K562 (cell line): ENCODE results near the gene HDLBP.

ENCODE experiments used
- CTCF ChIP-seq, 3 experiments: IDR thresholded peaks in 2 of 3; conservative IDR thresholded peaks in 1 of 3; 2 replicates each; pipeline ENCODE4 v1.5.1; 2011 to 2012; ENCODE audit warnings: low read length in 3 of 3, mild to moderate bottlenecking in 3 of 3, control low read depth in 2 of 3, improper control_type of control experiment in 1 of 3, inconsistent platforms in 1 of 3, low read depth in 1 of 3, mixed read lengths in 1 of 3, moderate library complexity in 1 of 3; ENCODE audit not compliant: insufficient read depth in 2 of 3
- GABPA ChIP-seq: fragments of 200-800 bp; sonication (Bioruptor generic); conservative IDR thresholded peaks from 2 replicates; pipeline ENCODE4 v1.6.1; 2016; ENCODE audit warnings: low read depth, missing genetic modification characterization, missing compliant biosample characterization
- HMGXB4 ChIP-seq: sonication (generic); formaldehyde crosslinking; IDR thresholded peaks from 2 replicates; pipeline ENCODE4 v1.8.1; 2023; ENCODE audit warnings: mild to moderate bottlenecking, missing genetic modification reagents
- HSF4 ChIP-seq: fragments of 250-450 bp; sonication (Bioruptor Pico); IDR thresholded peaks from 2 replicates; pipeline ENCODE4 v2.1.2; 2022; ENCODE audit warnings: mild to moderate bottlenecking, moderate library complexity, borderline replicate concordance
- JUND ChIP-seq, 2 experiments: IDR thresholded peaks; 2 replicates in 1 of 2; 3 replicates in 1 of 2; pipeline ENCODE4 v1.6.1; 2011; ENCODE audit warnings: borderline replicate concordance in 2 of 2, low read depth in 2 of 2, low read length in 2 of 2, improper control_type of control experiment in 1 of 2, missing biosample characterization in 1 of 2, missing genetic modification characterization in 1 of 2, missing genetic modification reagents in 1 of 2
- POLR2AphosphoS5 ChIP-seq: IDR thresholded peaks from 2 replicates; pipeline ENCODE4 v1.6.1; 2011; ENCODE audit warnings: mild to moderate bottlenecking, low read depth, low read length, moderate library complexity; ENCODE audit not compliant: control insufficient read depth, insufficient read depth
- SMAD2 ChIP-seq: fragments of 150-350 bp; IDR thresholded peaks from 2 replicates; pipeline ENCODE4 v1.6.1; 2014; ENCODE audit warnings: low read depth, mild to moderate bottlenecking, low read length
- TEAD1 ChIP-seq, 2 experiments: fragments of 450-650 bp in 1 of 2; sonication (generic) in 1 of 2; formaldehyde crosslinking; IDR thresholded peaks; 2 replicates each; pipeline versions ENCODE4 v1.4.0 to v1.8.0; 2020 to 2022; ENCODE audit warnings: mild to moderate bottlenecking in 2 of 2, missing genetic modification reagents in 1 of 2
- ZNF274 ChIP-seq: IDR thresholded peaks from 2 replicates; pipeline ENCODE4 v1.6.1; 2011; ENCODE audit warnings: low read depth, mild to moderate bottlenecking, low read length, moderate library complexity, borderline replicate concordance
- TF ChIP-seq, protein P1 (sequence below): sonication (generic); formaldehyde crosslinking; IDR thresholded peaks from 2 replicates; pipeline ENCODE4 v1.8.1; 2023; ENCODE audit warnings: mild to moderate bottlenecking, missing genetic modification reagents
- TF ChIP-seq, protein P2 (sequence below), 2 experiments: IDR thresholded peaks in 1 of 2; conservative IDR thresholded peaks in 1 of 2; 2 replicates each; pipeline ENCODE4 v1.6.1; 2016; ENCODE audit warnings: low read depth in 2 of 2, mild to moderate bottlenecking in 1 of 2, missing compliant biosample characterization in 1 of 2, missing genetic modification characterization in 1 of 2, moderate library complexity in 1 of 2

- TF ChIP-seq CTCF (IDR thresholded peaks at IDR 0.05 in 2 of 3, conservative IDR thresholded peaks at IDR 0.05 in 1 of 3; ENCODE audit: insufficient read depth in 2 of 3, low read depth in 1 of 3, low read length in 3 of 3): no peak
- TF ChIP-seq POLR2AphosphoS5: no peak
- no peak for TF ChIP-seq HSF4 (CRISPR knock-in tag)
- TF ChIP-seq, protein P1, sequence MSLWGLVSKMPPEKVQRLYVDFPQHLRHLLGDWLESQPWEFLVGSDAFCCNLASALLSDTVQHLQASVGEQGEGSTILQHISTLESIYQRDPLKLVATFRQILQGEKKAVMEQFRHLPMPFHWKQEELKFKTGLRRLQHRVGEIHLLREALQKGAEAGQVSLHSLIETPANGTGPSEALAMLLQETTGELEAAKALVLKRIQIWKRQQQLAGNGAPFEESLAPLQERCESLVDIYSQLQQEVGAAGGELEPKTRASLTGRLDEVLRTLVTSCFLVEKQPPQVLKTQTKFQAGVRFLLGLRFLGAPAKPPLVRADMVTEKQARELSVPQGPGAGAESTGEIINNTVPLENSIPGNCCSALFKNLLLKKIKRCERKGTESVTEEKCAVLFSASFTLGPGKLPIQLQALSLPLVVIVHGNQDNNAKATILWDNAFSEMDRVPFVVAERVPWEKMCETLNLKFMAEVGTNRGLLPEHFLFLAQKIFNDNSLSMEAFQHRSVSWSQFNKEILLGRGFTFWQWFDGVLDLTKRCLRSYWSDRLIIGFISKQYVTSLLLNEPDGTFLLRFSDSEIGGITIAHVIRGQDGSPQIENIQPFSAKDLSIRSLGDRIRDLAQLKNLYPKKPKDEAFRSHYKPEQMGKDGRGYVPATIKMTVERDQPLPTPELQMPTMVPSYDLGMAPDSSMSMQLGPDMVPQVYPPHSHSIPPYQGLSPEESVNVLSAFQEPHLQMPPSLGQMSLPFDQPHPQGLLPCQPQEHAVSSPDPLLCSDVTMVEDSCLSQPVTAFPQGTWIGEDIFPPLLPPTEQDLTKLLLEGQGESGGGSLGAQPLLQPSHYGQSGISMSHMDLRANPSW: no peak
- TF ChIP-seq SMAD2: no peak
- no peak for TF ChIP-seq ZNF274
- no peak for TF ChIP-seq GABPA (tag)
- TF ChIP-seq, protein P2, sequence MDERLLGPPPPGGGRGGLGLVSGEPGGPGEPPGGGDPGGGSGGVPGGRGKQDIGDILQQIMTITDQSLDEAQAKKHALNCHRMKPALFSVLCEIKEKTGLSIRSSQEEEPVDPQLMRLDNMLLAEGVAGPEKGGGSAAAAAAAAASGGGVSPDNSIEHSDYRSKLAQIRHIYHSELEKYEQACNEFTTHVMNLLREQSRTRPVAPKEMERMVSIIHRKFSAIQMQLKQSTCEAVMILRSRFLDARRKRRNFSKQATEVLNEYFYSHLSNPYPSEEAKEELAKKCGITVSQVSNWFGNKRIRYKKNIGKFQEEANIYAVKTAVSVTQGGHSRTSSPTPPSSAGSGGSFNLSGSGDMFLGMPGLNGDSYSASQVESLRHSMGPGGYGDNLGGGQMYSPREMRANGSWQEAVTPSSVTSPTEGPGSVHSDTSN (CRISPR knock-in tag; IDR thresholded peaks at IDR 0.05; ENCODE audit: low read depth): no peak
- TF ChIP-seq, protein P2 (tag; conservative IDR thresholded peaks at IDR 0.05; ENCODE audit: low read depth): no peak
- TF ChIP-seq HMGXB4 (CRISPR knock-in tag): no peak
- no peak for TF ChIP-seq TEAD1 (CRISPR knock-in tag; IDR thresholded peaks at IDR 0.05)
- TF ChIP-seq JUND (IDR thresholded peaks at IDR 0.05; ENCODE audit: borderline replicate concordance, low read depth, low read length): no peak
- TF ChIP-seq JUND (tag; IDR thresholded peaks at IDR 0.05; ENCODE audit: borderline replicate concordance, low read depth, low read length): no peak
Measured at GRCh38 chr2:241352227-241352626, 36.8 kb upstream of the HDLBP start.
